ENCODE data around the gene VASN.

The VASN gene

DNA sequence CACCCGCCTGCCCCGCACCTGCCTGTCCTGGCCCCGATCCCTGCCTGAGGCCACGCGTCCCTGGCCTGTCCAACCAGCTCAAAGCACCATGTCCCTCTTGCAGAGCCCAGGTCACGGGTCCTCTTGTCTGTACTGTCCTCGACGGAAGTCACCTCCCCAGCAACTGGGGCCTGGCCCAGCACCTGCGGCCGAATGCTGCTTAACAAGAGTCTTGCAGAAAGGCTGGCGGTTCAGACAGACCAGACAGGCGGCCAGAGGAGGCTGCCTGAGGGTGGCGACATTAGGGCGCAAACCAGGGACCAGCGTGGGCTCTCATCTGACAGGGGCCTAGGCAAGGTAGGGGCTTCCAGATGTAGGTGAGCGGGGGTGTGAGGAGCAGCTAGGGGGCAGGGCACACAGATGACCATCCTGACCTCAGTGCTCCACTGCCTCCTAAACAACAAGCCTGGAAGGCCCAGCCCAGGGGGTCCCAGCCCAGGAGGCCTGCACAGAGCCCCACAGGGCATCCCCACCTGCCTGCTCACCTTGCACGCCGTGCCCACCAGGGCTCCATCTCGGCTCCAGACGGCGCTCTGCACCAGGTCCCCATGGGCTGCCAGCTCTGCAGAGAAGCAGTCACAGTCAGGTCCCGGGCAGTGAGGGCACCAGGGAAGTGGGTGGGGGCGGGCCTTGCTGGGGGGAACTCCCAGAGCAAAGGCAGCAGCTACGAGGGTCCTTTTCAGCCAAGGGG lies 33.5 kb downstream of the VASN start:
- no peak for FAIRE-seq

DNA sequence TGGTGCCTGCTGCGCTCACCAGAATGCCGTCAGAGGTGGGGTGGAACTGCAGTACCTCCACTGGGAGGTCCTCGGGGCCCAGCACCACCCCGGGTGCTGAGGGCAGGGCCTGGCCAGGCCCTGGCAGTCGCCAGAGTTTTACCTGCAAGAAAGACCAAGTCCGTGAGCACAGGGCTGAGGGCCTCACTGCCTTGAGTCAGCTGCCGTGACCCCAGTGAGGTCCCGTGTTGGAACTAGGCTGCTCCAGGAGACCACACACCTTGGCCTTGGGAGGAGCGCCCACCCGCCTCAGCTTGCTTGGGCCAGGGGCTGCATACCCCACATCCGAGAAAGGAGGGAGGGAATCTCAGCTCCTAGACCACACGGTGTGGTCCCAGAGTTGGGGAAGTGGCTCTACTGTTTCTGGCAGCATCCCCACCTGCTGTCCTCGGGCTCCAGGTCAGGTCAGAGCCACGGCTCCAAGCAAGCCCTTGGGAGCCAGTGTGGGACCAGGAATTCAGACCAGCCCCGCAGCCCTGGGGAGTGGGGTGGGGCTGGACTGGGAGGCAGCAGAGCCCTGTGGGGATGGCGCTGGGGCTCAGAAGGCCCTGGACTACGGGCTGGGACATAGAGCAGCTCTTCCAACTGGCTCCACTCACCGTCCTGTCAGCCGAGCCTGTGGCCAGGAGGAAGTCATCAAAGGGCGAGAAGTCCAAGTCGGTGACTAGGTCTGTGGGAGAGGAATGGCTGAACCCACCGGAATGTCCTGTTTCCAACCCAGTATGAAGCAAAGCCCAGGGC lies 36.1 kb downstream of the VASN start:
- no peak for FAIRE-seq

DNA sequence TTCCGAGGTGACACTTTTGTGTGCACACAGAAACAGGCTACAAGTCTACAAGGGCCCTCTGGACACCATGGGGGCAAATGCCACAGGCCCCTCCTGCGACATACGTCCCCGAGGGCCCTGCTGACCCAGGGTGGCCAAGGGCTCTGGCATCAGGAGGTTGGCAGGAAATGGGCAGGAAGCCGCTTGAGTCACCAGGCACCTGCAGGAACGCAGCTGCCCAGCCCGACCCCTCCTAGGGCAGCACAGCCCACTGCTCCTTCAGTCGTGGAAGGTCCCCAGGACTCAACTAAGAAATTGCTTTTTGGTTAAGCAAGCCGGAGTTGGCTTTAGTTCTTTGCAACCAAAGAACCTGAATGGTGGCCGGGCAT lies 36.7 kb downstream of the VASN start:
- no peak for FAIRE-seq

DNA sequence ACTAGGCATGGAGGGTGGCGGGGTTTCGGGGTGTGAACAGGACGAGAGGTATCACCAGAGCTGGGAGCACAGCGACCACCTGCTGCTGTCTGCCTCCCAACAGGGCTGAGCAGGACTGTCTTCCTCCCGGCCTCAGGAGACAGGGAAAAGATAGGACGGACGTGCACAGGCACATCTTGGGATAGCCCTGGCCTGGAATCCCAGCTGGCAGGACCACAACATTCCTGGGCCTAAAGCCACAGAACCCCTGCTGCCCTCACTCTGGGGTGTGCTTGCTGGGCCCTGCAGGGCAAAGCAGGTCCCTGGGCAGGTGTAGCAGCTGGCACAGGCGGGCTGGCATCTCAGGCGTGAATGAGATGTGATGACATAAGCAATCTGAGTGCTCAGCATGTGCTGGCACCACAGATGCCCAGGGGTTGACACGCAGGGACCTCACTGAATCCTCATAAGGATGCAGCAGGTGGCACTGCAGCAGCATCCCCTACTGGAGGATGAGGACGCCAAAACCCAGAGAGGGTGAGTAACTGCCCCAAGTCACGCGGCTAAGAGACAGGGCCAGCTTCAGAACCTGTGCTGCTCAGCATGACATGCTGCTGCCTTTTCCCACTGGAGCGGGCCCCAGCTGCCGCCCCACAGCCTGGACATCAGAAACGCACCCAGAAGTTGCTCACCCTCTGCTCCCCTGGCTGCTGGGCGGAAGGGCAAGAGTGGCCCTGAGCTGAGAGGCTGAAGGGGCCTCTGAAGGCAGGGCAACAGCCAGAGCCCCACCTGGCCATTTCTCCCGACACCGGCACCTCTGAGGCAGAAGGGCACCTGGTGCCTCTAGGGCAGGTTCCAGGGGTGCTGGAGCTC lies 37.7 kb downstream of the VASN start:
- FAIRE-seq: no peak

DNA sequence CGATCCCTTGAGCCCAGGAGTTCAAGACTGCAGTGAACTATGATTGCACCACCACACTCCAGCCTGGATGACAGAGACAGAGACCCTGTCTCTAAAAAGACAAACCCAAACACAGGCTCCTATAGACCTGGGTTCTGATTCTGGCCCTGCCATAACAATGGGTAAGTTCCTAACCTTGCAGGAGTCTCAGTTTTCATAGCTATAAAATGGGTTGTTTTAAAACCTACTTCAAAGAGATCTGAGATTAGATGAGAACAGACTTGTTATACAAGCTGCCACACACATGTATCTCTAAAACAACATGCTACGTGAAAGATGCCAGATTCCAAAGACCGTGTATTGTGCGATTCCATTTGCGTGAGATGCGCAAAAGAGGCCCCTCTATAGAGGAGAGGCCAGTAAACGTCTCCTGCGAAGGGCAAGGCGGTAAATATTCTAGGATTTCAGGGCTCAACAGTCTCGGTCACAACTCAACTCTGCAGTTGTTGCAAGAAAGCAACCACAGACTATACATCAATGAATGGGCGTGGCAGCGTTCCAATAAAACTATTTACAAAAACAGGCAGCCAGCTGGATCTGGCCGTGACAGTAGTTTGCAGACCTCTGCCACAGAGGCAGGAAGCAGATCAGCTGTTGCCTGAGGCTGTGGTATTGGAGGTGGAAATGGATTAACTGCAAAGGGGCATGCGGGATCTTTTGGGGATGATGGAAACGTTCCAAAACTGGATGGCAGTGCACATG lies 38.9 kb downstream of the VASN start:
- no peak for FAIRE-seq

DNA sequence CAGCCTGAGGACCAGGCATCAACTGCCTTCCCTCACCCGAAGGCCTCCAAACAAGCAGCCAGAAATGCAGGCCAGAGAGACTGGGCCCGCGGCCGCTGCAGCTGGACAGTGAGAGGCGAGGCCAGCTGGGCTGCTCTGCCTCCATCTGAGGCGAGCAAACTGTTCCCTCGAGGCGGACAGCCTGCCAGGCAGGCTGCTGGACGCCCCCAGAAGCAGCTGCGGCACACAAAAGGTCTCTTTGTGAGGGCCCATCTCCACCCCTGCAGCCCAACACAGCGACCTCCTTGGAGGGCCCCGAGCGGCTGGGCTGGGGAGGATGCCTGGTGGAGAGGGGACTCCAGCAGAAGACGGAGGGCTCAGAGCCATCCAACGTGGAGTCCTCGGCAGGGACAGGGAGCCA lies 40.0 kb downstream of the VASN start:
- FAIRE-seq: no peak

DNA sequence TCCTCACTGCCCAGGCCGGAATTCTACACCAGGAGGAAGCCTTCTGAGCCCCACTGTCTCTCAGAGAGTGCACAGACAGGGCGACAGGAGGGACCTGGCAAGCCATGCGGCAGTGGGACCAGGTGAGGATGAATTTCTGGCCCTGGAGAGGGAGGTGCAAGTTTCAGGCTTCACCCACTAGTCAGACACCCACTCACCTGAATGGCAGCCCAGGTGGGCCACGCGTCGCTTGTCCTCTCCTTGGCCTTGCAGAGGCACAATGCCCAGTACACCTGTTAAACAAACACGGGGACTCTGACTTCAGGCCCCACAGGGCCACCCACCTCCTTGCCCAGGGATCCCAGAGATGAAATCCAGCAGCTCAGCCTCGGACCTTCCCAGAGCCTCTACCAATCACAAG lies 40.5 kb downstream of the VASN start:
- no peak for FAIRE-seq

DNA sequence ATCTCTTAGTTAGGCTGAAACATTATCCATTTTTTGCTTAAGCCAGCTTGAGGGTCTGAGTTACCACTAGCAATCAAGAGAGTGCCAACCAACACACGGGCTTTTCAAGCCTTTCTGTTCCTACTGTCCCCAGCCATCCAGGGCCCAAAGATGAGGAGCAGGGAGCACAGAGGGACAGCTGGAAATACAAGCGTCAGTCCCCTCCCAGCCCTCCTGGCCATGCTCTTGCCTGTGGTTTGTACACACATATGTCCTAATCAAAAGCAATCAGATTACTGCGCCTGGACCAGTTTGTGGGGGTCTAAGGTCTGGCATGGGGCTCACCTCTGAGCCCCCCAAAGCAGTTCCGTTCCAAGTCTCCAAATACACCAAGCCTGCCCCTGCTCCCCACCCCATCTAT lies 41.2 kb downstream of the VASN start:
- FAIRE-seq: no peak

DNA sequence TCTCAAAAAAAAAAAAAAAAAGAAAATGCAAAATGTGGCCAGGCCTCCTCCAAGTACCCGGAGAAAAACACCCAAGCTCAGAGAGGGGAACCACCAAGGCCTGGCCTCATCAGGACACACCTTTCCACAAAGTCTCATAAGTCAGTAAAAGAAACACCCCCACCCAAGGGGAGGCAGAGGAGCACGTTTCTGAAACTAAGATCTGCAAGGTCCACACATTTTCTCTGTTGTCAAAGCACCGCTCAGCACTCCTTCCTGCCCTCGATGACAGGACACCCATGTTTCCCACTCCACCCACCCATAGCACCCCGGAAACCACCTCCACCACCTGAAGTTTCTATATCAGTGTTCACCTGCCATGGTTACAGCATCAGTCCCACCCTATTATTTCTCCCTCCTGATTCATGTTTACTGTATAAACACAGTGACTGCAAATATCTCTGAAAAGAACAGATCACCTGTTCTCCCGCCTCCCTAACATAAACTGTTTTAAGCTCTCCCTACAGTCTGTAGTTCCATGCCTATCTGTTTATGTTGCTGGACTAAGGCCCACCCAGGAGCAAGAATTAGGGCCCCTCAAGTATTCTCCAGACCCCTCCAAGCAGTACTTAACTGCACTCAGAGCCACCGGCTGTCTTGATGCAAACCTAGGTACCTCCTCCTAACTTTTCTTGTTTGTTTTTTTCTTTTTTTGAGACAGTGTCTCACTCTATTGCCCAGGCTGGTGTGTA lies 42.7 kb downstream of the VASN start:
- FAIRE-seq: no peak

DNA sequence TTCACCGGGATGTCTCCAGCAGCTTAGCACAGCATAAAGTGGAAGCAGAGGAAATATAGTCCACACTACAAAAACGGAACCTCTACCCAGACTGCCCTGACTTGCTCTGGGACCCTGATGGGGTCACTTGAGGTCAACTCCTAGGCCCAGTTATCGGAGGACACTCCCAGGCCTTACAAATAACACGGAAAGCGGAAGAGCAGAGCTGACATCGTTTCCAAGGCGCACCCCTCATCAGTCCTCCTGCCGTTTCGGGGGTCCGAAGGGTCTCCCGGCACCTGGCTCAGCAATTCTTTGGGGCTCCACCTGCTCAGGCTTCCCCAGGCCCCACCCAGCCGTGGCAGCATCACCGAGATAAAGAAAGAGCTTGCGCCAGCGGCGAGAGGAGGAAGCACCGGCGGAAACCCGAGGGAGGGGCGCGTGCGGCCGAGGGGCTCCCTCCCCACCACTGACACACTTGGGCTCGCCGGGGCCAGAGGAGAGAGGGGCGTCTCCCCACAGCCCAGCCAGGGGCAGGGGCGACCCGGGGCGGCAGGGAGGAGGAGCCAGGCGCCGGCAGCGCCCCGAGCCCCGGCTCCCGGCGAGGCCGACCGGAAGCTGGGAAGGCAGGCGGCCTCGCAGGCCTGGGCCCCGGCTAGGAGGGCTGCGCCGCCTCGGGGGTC lies 44.0 kb downstream of the VASN start:
- FAIRE-seq: no peak

DNA sequence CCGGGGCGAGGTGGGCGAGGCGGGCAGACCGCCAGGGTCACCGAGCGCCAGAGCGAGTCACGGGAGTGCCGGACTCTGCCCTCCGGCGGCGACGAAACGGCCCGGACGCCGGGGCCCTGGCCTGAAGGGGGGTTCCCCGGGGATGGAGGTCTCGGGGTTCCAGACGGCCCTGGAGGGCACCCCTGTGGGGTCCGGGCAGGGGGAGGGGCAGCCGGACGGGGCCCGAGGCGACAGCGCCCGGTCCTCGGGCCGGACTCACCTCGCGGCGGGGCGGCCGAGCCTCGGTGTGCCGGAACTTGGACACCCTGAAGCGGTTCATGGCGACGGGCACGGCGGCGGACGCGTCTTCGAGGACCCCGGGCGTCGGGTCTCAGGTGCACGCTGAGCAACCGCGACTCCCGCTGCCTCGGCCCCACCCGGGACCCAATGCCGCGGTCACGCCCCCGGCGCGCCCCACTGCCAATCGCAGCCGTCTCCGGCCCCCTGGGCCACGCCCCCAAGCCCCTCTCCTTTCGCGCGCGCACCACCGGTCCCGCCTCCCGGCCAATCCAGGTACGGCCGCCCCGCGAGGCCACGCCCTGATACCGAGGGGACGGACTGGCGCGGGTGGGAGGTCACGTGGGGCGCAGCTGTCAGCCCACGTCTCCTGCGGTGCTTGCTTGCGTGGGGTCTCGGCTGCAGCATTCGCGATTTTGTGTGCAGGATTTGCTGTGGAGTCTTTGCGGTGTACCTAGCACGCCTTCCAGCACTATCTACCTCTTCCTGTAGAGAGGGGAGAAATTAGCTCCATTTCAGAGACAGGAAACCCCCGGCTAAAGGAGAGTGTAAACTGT lies 44.8 kb downstream of the VASN start, which contains the start of gene CORO7:
Gene CORO7 (minus strand): TSS at position 397 of the 833 bp plus-strand sequence. CDS start 78 bp downstream, at position 319.
- no peak for FAIRE-seq

DNA sequence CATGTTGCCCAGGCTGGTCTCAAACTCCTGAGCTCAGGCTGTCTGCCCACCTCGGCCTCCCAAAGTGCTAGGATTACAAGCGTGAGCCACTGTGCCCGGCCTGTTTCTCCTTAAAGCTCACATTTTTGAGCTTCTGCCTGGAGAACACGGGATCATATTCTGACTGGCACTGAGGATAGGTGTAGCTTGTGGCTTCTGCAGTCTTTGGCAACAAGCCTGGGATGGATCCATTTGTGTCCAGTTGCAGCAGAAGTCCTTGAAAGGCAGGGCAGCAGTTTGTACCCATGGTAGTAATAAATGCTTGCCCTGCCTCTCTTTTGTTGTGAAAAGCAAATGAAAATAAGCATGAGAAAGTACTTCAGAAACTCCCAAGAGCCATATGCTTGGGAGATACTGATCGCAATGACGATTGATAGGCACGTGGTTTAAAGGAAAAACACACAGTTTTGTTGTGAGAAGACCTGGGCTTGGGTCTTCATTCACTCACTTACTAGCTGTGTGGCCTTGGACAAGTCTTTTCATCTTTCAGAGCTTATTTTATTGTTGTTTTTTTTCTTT lies 47.8 kb downstream of the VASN start:
- no peak for FAIRE-seq

DNA sequence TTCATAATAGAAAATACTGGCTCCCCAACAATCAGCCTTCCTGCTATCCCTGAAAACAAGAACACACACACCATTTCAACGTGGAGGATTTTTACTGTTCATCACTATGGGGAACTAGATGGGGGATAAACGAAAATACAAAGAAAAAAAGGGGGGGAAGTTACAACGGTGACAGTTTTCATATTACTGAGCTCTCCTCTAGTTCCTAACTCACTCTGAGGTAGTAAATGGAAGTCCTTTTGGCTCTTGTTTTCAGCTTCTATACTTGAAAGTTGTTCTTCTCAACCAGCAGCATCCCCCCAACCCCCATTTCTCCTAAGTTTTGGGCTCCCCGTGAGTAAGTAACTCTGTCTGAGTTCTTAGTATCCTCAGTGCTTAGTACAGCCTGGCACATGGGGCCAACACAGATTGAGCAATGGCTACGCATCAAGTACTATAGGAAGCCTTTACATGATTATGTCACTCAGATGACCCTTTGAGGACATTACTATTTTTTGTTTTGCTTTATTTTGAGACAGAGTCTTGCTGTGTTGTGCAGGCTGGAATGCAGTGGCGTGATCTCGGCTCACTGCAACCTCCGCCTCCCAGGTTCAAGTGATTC lies 49.0 kb downstream of the VASN start:
- FAIRE-seq: no peak

DNA sequence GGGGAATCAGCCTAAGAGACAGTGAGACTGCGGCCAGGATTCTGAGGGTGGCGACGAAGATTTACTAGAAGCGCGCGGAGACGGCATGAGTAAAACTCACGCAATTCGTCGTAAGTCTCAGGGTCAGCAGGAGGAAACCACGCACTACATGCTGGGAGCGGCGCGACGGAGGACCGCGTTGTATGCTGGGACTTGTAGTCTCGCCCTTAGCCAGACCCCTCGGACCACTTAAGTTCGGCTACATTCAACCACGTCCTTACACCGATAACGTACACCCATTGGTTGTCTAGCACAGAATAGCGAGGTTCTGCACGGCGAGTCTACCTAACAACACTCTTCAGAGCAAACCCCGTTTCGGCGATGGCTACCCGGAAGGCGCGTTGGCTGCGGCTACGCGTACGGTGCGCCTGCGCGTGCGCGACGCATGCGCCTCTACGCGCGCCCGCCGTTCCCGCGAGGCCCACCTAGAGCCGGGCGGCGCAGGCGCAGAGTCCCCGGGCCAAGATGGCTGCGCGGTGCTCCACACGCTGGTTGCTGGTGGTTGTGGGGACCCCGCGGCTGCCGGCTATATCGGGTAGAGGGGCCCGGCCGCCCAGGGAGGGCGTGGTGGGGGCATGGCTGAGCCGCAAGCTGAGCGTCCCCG lies 53.9 kb downstream of the VASN start, which contains the start of gene DNAJA3:
Gene DNAJA3 (plus strand): TSS at position 491 of the 643 bp plus-strand sequence. CDS start 14 bp downstream, at position 505.
- FAIRE-seq: no peak

DNA sequence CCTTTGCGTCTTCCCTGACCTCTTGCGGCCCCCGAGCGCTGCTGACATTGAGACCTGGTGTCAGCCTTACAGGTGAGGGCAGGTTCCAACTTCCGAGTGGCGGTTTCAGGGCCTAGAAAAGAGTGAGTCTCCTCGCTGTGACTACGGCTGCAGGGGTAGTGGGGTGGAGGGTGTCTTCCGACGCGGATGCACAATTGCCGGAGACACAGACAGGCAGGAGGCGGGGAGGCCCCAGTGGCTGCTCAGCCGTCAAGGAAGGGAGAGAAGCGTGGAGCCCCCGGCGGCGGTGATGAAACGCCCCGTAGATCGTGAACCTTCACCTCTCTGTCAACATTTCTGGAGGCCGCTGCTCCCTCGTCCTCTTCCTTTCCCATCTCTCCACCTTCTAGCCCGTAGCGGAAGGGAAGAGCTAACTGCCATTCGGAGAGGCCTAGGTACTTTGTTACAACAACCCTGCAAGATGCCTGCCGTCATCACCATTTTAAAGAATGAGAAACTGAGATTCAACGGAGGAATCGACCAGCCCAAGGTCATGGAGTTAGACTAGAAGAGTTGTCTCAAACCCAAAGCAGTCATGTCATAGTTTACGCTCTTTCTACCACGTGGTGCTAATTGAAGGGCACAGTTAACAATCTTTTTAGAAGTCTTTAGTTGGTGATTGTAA lies 54.5 kb downstream of the VASN start:
- no peak for FAIRE-seq

DNA sequence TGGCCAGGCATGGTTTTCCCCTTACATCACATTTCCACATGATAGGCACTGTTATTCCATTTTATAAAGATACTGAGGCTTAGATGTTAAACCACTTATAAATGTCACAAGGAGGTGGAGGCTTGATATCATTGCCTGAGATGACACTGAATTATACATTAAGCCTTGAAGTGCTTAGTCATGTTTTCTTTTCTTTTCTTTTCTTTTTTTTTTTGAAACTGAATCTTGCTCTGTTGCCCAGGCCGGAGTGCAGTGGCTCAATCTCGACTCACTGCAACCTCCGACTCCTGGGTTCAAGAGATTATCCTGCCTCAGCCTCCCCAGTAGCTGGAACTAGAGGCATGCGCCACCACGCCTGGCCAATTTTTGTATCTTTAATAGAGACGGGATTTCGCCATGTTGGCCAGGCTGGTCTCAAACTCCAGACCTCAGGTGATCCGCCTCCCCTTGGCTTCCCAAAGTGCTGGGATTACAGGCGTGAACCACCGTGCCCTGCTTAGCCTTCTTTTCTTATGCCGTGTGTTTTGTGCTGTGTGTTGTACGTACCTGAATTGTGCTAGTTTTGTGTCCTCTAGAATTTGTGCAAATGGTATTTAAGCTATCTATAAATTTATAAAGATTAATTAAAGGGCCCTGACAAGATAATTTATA lies 55.2 kb downstream of the VASN start:
- FAIRE-seq: no peak

DNA sequence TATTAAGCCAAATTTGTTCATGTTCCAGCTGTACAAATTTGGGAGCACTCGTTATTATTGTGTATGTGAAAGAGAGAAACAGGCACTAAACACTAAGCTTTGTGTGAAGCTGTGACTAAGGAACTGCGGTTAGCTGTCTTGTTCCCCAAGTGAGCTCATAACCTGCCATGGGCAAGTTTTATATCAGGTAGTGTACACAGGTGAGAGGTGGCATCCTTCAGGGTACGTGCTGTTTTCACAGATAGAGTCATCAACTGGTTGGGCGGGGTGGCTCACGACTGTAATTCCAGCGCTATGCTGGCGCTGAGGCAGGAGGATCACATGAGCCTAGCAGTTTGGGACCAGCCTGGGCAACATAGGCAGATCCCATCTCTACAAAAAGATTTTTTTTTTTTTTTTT lies 56.9 kb downstream of the VASN start:
- FAIRE-seq: no peak

DNA sequence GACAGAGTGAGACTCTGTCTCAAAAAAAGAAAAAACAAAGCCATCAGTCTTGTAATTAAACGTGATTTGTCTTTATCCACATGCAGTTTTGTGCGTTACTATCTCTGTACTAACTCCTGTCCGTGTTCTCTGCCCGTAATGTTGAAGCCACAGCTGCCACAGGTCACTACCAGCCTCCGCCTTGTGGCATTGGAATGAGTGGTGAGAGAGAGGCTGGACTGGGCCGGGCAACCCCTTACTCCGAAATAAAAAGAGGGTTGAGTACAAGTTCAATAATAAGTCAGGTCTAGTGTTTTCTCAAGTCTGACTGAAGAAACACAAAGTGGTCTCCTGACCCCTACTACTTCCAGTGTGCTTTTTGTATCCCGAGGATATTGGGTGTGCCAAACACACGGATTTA lies 59.4 kb downstream of the VASN start:
- FAIRE-seq: no peak
